ENCODE results near the gene DNAJC8.

GRCh38 chr1:28175955-28176485 is 56.8 kb downstream of the DNAJC8 start:
- TF ChIP-seq POLR2AphosphoS5 (IDR thresholded peaks at IDR 0.05; ENCODE audit: low read depth, low read length) (no peak), FOXP2 (optimal IDR thresholded peaks at IDR 0.05; ENCODE audit: borderline replicate concordance, extremely low read depth, extremely low read length, insufficient read depth) (no peak), SIN3A (IDR thresholded peaks at IDR 0.05; ENCODE audit: borderline replicate concordance, insufficient read depth, low read length) (no peak), TAF1 (IDR thresholded peaks at IDR 0.05; ENCODE audit: borderline replicate concordance, insufficient read depth, low read length) (no peak)
- TF ChIP-seq, protein P1, sequence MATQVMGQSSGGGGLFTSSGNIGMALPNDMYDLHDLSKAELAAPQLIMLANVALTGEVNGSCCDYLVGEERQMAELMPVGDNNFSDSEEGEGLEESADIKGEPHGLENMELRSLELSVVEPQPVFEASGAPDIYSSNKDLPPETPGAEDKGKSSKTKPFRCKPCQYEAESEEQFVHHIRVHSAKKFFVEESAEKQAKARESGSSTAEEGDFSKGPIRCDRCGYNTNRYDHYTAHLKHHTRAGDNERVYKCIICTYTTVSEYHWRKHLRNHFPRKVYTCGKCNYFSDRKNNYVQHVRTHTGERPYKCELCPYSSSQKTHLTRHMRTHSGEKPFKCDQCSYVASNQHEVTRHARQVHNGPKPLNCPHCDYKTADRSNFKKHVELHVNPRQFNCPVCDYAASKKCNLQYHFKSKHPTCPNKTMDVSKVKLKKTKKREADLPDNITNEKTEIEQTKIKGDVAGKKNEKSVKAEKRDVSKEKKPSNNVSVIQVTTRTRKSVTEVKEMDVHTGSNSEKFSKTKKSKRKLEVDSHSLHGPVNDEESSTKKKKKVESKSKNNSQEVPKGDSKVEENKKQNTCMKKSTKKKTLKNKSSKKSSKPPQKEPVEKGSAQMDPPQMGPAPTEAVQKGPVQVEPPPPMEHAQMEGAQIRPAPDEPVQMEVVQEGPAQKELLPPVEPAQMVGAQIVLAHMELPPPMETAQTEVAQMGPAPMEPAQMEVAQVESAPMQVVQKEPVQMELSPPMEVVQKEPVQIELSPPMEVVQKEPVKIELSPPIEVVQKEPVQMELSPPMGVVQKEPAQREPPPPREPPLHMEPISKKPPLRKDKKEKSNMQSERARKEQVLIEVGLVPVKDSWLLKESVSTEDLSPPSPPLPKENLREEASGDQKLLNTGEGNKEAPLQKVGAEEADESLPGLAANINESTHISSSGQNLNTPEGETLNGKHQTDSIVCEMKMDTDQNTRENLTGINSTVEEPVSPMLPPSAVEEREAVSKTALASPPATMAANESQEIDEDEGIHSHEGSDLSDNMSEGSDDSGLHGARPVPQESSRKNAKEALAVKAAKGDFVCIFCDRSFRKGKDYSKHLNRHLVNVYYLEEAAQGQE (IDR thresholded peaks at IDR 0.05; ENCODE audit: insufficient read depth in 1 of 2, low read depth in 2 of 2, low read length in 2 of 2) = no peak

Data from PFSK-1 (cell line).